Measurements from ENCODE around the gene UCK2.

GRCh38 chr1:165902565-165902964 is 75.2 kb downstream of the UCK2 start:
- TF ChIP-seq EZH2 (optimal IDR thresholded peaks at IDR 0.05; ENCODE audit: low read depth, low read length) (no peak), CTCF (IDR thresholded peaks at IDR 0.05; ENCODE audit: low read length) (no peak)

Data from MM.1S (cell line).